Stimulated activated CD8-positive, alpha-beta memory T cell treated with anti-CD3 and anti-CD28 coated beads, Interleukin-2, amount 100 ng/mL, for 1 hour (primary cell): ENCODE measurements around the gene GPR155.

ENCODE experiments used
- DNase-seq, 2 donors: peaks; one replicate each; pipeline ENCODE4 v3.0.0-alpha.2; 2020; ENCODE audit warnings: low read depth in 2 of 2

Gene GPR155, protein sequence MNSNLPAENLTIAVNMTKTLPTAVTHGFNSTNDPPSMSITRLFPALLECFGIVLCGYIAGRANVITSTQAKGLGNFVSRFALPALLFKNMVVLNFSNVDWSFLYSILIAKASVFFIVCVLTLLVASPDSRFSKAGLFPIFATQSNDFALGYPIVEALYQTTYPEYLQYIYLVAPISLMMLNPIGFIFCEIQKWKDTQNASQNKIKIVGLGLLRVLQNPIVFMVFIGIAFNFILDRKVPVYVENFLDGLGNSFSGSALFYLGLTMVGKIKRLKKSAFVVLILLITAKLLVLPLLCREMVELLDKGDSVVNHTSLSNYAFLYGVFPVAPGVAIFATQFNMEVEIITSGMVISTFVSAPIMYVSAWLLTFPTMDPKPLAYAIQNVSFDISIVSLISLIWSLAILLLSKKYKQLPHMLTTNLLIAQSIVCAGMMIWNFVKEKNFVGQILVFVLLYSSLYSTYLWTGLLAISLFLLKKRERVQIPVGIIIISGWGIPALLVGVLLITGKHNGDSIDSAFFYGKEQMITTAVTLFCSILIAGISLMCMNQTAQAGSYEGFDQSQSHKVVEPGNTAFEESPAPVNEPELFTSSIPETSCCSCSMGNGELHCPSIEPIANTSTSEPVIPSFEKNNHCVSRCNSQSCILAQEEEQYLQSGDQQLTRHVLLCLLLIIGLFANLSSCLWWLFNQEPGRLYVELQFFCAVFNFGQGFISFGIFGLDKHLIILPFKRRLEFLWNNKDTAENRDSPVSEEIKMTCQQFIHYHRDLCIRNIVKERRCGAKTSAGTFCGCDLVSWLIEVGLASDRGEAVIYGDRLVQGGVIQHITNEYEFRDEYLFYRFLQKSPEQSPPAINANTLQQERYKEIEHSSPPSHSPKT

DNA sequence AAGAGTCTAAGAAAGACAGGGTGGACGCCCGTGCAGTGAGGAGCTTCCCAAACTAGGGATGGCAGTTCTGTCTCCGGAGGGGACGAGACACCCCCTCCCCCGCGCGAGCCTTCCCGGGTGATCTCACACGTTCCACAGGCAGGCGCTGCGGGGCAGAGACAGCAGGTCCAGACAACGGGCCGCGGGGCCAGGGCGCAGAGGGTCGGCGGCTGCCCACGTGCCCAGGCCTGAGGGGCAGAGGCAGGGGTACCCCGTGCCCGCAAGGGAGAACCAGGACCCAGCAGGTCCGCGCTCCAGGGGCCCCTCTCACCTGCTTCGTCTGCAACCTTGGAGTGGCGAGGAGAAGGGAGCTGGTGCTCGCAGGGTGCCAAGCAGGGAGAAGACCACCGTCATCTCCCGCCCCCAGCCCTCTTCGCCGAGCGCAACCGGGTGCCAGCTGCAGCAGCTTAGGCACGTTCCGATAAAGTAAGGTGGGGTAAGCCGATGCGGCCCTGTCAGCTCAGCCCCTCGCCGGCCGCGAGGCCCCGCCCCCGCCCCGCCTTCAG lies at the start of gene GPR155:
GPR155 (minus strand) TSS at position 467 of the 545 bp plus-strand sequence. CDS start 5,073 bp downstream, outside the sequence.
- no peak for DNase-seq

DNA sequence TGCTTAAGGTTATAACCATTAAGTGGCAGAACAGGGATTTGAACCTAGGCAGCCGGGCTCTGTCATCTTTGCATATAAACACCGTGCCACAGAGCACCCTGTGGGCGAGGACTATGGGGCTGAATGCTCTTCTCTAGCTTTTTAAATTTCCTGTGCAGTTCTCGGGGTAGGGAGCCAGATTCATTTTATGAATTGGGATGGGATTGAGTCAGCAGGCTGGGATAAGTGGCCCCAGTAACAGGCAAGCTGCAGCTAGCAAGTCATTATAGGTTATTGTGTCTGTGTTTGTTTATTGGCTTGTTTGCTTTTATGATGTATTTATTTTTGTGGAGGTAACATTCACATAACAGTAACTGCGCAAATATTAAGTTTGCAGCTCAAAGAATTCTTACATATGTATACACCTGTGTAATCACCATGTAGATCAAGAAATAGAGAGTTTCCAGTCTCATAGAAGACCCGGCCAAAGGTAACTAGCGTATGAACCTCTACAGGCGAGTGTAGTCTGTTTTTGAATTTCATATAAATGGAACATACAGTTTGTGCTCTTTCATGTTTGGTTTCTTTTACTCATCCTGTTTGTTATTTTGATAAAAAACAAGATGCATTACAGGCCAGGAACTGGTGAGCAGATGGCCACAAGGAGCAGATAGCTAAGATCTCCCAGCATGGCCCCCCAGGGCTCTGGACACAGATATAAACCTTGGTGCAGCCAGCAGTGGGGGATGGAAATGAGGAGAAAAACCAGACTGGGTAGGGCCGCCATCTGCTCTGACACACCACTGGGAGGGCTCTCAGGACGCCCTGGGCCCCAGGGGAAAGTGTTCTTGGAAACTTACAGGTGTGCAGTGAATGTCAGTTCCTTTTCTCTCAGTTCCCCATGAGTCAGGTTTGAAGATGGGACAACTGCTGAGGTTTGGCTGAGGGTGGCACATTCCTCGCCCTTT lies 49.2 kb upstream of the GPR155 start:
- no peak for DNase-seq

GRCh38 chr2:174535083-174535482 lies 48.3 kb upstream of the GPR155 start:
- DNase-seq, result no peak

GRCh38 chr2:174529916-174530315 lies 43.1 kb upstream of the GPR155 start:
- no peak for DNase-seq

- no peak for DNase-seq
These were observed 41.1 kb upstream of the GPR155 start for GRCh38 chr2:174527959-174528358.

GRCh38 chr2:174527101-174527721 lies 40.4 kb upstream of the GPR155 start:
- no peak for DNase-seq

DNA sequence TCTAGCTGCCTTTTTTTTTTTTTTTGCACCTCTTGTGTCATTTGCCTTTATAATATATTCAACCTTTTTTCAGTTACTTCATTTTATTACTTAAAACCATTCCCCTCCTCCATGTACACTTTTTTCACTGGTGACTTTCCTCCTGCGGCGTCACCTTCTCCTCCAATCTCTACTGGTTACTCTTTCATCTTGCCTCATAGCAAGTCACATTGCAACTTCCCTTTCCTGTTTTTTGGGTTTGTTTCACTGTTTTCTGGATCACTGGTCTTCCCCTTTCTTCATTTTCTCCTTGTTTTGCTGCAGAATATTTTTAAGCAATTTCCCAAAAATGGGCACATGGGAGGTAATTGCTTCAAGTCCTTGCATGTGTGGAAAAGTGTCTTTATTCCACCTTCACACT lies 37.7 kb upstream of the GPR155 start:
- no peak for DNase-seq

DNA sequence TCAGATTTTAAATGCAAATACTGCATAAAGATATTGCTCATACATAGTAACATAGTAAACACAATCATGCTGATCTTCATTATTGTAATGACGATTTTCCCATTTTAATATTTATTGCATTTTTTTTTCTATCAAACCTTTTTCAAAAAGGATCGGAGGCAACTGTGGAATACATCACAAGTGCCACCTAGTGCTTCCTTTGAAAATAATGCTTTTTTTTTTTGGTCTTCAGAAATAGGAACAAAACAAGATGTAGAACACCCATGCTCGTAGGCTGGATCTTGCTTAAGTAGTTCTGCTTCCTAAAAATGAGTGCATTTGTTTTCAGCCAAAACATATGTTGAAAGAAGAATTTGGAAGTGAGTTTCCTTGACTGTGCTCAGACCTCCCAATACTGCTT lies 35.7 kb upstream of the GPR155 start:
- no peak for DNase-seq

DNA sequence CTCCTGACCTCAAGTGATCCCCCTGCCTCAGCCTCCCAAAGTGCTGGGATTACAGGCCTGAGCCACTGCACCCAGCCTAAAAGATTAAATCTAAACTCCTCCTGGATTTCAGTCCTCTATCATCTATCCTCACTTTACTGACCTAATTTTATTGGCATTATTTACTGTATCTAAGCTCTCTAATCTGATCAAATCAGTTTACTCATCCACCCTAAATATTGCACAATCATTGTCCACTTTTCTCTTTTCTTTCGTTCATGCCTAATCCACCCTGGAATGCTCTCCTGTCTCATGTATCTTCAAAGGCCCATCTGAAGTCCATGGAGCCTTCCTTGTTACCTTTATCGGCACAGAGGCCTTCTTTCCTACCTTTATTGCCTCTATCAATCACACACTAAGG lies 31.6 kb upstream of the GPR155 start:
- DNase-seq, result no peak

- DNase-seq, result no peak
These were observed 29.9 kb upstream of the GPR155 start for GRCh38 chr2:174516501-174517378.

GRCh38 chr2:174512345-174512744 lies 25.5 kb upstream of the GPR155 start:
- DNase-seq, result no peak

DNA sequence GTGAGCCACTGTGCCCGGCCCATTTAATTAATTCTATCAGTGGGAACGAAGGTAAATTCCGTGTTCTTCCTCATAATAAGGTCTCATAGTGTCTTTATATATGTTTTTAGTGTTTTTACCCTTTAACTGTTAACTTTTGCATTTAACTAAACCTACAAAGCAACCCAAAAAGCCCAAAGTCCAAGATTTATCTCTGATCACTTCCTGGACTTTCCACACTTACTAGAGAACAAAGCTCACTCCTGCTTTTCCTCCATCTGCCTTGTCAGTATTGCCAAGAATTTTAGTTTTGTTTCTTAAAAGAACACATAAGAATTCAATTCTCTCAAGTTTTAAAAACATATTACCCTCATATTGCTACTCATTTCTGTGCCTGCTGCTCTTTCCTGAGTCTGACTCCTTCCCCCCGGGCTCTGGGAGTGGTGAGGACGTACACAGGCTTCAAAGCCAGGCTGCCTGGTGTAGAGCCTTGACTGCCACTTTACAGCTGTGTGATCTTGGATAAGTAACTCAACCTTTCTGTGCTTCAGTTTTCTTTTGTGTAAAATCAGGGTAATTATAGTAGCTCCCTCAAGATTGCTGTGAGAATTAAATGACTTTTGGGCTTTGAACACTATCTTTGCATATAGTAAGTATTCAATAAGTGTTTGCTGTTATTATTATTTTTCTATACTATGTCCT lies 24.9 kb upstream of the GPR155 start:
- DNase-seq, result no peak

GRCh38 chr2:174510583-174511189 lies 23.9 kb upstream of the GPR155 start:
- DNase-seq, result no peak

- DNase-seq, result no peak
These were observed 16.5 kb upstream of the GPR155 start for GRCh38 chr2:174503161-174503809.

DNA sequence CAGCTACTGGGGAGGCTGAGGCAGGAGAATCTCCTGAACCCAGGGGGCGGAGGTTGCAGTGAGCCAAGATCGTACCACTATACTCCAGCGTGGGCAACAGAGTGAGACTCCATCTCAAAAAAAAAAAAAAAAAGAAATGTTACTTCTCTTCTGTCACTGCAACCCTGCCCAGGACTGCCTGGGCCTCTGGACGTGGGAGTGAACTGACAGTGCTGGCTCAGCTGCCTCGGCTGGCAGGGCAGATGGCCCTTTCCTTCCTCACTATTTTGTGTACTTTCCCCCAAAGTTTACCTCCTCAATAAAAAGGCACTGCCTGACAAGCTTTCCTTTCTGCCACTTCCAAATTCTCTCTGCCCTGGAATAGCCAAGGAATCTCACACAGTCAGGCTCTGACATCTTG lies 12.5 kb upstream of the GPR155 start:
- DNase-seq, result no peak

- DNase-seq, result no peak
These were observed 8.7 kb upstream of the GPR155 start for GRCh38 chr2:174495365-174496012.

GRCh38 chr2:174493549-174494331 lies 6.9 kb upstream of the GPR155 start:
- DNase-seq, result no peak
